Breast epithelium (tissue), 4 donors: ENCODE data around the gene ZNF341. TPM values are rescaled to one million over a fixed set of nuclear protein-coding genes. Genes with fewer than 3 reads are reported as not detected.

Experiments used
- DNase-seq, 2 donors: peaks; one replicate each; pipeline ENCODE4 v3.0.0-alpha.2; 2019; ENCODE audit warnings: low spot score in 2 of 2
- H3K27ac ChIP-seq, 2 donors: fragments of 200-600 bp; sonication (generic) in 1 of 2; one replicate each; pipeline ENCODE4 v1.5.1; 2016 to 2019; ENCODE audit warnings: mild to moderate bottlenecking in 1 of 2
- H3K27me3 ChIP-seq, 2 donors: fragments of 200-600 bp; sonication (generic) in 1 of 2; one replicate each; pipeline versions ENCODE4 v1.5.1 to v1.6.0; 2017 to 2019; ENCODE audit warnings: control low read depth in 1 of 2, mild to moderate bottlenecking in 1 of 2
- H3K36me3 ChIP-seq: fragments of 200-600 bp; one replicate; pipeline ENCODE4 v1.5.1; 2019
- H3K4me1 ChIP-seq, 2 donors: fragments of 200-600 bp; sonication (generic); one replicate each; pipeline ENCODE4 v1.5.1; 2016 to 2019; ENCODE audit warnings: control low read depth in 1 of 2
- H3K4me3 ChIP-seq, 3 donors: fragments of 200-600 bp; sonication (generic); 1 replicate in 2 of 3; 2 replicates in 1 of 3; pipeline ENCODE4 v1.5.1; 2016 to 2019; ENCODE audit warnings: mild to moderate bottlenecking in 3 of 3, moderate library complexity in 2 of 3
- H3K9me3 ChIP-seq, 2 donors: fragments of 200-600 bp; sonication (generic) in 1 of 2; one replicate each; pipeline ENCODE4 v1.5.1; 2016 to 2019; ENCODE audit warnings: control low read depth in 1 of 2
- CTCF ChIP-seq, 3 donors: fragments of 450-650 bp; IDR thresholded peaks; one replicate each; pipeline ENCODE4 v1.5.1; 2016 to 2017; ENCODE audit warnings: antibody characterized with exemption in 3 of 3, mild to moderate bottlenecking in 3 of 3, moderate library complexity in 3 of 3
- POLR2A ChIP-seq: fragments of 450-650 bp; IDR thresholded peaks from one replicate; pipeline ENCODE4 v1.6.1; 2016; ENCODE audit warnings: antibody characterized with exemption, mild to moderate bottlenecking, moderate library complexity
- POLR2AphosphoS5 ChIP-seq, 3 donors: sonication (generic); formaldehyde crosslinking; IDR thresholded peaks; one replicate each; pipeline ENCODE4 v1.6.1; 2017; ENCODE audit warnings: antibody characterized with exemption in 3 of 3
- intact Hi-C: fragments of 100-400 bp; cut with DNase I; formaldehyde crosslinking; loops from one replicate; pipeline ENCODE4 v1.15.1; 2023; ENCODE audit warnings: low total_unique reads
- total RNA-seq, 3 donors: library from RNA; depleted of rRNA; stranded (reverse); fragments of >200 nt; gene quantifications; one replicate each; pipeline ENCODE4 v1.1.0, GENCODE V29; 2016

The ZNF341 gene
- total RNA-seq, 3 donors from 2014 or later: 1.8 to 3.3 (median 2.5) TPM

GRCh38 chr20:33719277-33719988 lies 12.4 kb upstream of the ZNF341 start:
- TF ChIP-seq POLR2A (no peak), POLR2AphosphoS5 (IDR thresholded peaks at IDR 0.05) (no peak), CTCF (IDR thresholded peaks at IDR 0.05) (no peak)
- Histone ChIP-seq H3K27ac (peak overlapping the region; percentile 80 to 82), H3K4me3 (peak overlapping the region; percentile 73 to 91 (median 81)), H3K27me3 (no peaks in the 10 kb centered on the region), H3K9me3 (no peaks in the 10 kb centered on the region), H3K36me3 (no peaks in the 10 kb centered on the region), H3K4me1 (peaks cover 8 to 12% of the 10 kb centered on the region in 2 donors)
- intact Hi-C loops: no loop called here
- no peak for DNase-seq

GRCh38 chr20:33719989-33720709 lies 11.6 kb upstream of the ZNF341 start, which contains the start of gene PXMP4:
Gene PXMP4, minus strand, starts transcription at chr20:33720310. Its CDS starts 103 bp downstream, at chr20:33720207.
- Histone ChIP-seq H3K36me3 (no peaks in the 10 kb centered on the region), H3K27me3 (no peaks in the 10 kb centered on the region), H3K27ac (peak within 1 kb of the TSS; percentile 80 to 82), H3K4me3 (peak within 1 kb of the TSS; percentile 73 to 91 (median 81)), H3K4me1 (peaks cover 8 to 12% of the 10 kb centered on the region in 2 donors), H3K9me3 (no peaks in the 10 kb centered on the region)
- peak; percentile 64 to 80 (median 65) for TF ChIP-seq POLR2AphosphoS5 (IDR thresholded peaks at IDR 0.05)
- TF ChIP-seq POLR2A: no peak
- no peak for TF ChIP-seq CTCF (IDR thresholded peaks at IDR 0.05)
- intact Hi-C loops: no loop called here
- DNase-seq: peak; percentile 82 to 96

- TF ChIP-seq POLR2A: no peak
- TF ChIP-seq POLR2AphosphoS5 (IDR thresholded peaks at IDR 0.05): no peak
- no peak for TF ChIP-seq CTCF (IDR thresholded peaks at IDR 0.05)
- Histone ChIP-seq H3K4me1 (peaks cover 8 to 12% of the 10 kb centered on the region in 2 donors), H3K27me3 (no peaks in the 10 kb centered on the region), H3K36me3 (no peaks in the 10 kb centered on the region), H3K9me3 (no peaks in the 10 kb centered on the region), H3K4me3 (no peak overlapping the region), H3K27ac (no peak overlapping the region)
- DNase-seq: no peak
- intact Hi-C loops: no loop called here
Measured at GRCh38 chr20:33721391-33722140, 10.2 kb upstream of the ZNF341 start.

- Histone ChIP-seq H3K4me1 (peaks cover under 1% of the 10 kb centered on the region in 2 donors), H3K27me3 (no peaks in the 10 kb centered on the region), H3K36me3 (no peaks in the 10 kb centered on the region), H3K27ac (no peak overlapping the region), H3K9me3 (no peaks in the 10 kb centered on the region), H3K4me3 (no peak overlapping the region)
- intact Hi-C loops: no loop called here
- DNase-seq: peak in 1 of 2 donors; percentile 69
- TF ChIP-seq POLR2A: no peak
- no peak for TF ChIP-seq CTCF (IDR thresholded peaks at IDR 0.05)
- TF ChIP-seq POLR2AphosphoS5 (IDR thresholded peaks at IDR 0.05): no peak
Measured at GRCh38 chr20:33724439-33725094, 7.2 kb upstream of the ZNF341 start.
